Esophagus squamous epithelium (tissue), 5 donors: Measurements from ENCODE around the gene TSPAN18. TPM values are rescaled to one million over a fixed set of nuclear protein-coding genes. Genes with fewer than 3 reads are reported as not detected.
A peak's percentile ranks its signal among the peaks of the same experiment; 100 is the strongest.

Experiments
- DNase-seq: peaks from one replicate; lab custom pipeline; 2025; lab: John Stamatoyannopoulos, UW
- H3K27ac ChIP-seq, 4 donors: fragments of 200-600 bp; sonication (generic); one replicate each; pipeline ENCODE4 v1.5.1; 2016 to 2019; ENCODE audit warnings: mild to moderate bottlenecking in 1 of 4
- H3K27me3 ChIP-seq, 4 donors: fragments of 200-600 bp; sonication (generic); 1 replicate in 3 of 4; 2 replicates in 1 of 4; pipeline versions ENCODE4 v1.5.1 to v1.6.0; 2017 to 2021; ENCODE audit warnings: antibody characterized with exemption in 1 of 4
- H3K36me3 ChIP-seq, 3 donors: fragments of 200-600 bp; sonication (generic); one replicate each; pipeline ENCODE4 v1.5.1; 2016 to 2019
- H3K4me1 ChIP-seq, 3 donors: fragments of 200-600 bp; sonication (generic); one replicate each; pipeline ENCODE4 v1.5.1; 2017 to 2019
- H3K4me3 ChIP-seq, 4 donors: fragments of 200-600 bp; sonication (generic); 1 replicate in 3 of 4; 2 replicates in 1 of 4; pipeline ENCODE4 v1.5.1; 2016 to 2019; ENCODE audit warnings: mild to moderate bottlenecking in 2 of 4, moderate library complexity in 1 of 4
- H3K9me3 ChIP-seq, 3 donors: fragments of 200-600 bp; sonication (generic); one replicate each; pipeline ENCODE4 v1.5.1; 2016 to 2019
- POLR2A ChIP-seq, 4 donors: fragments of 450-650 bp; IDR thresholded peaks; one replicate each; pipeline ENCODE4 v1.6.1; 2017; ENCODE audit warnings: antibody characterized with exemption in 4 of 4, mild to moderate bottlenecking in 4 of 4, moderate library complexity in 3 of 4
- WGBS, 2 donors: methylation state at CpG; one replicate each; pipeline ENCODE4 v1.1.5; 2018; 5-methylcytosine and 5-hydroxymethylcytosine counted together
- intact Hi-C: fragments of 100-400 bp; cut with DNase I; formaldehyde crosslinking; loops from one replicate; pipeline ENCODE4 v1.15.0; 2022
- total RNA-seq, 4 donors: library from RNA; depleted of rRNA; stranded (reverse); fragments of >200 nt; gene quantifications; one replicate each; pipeline ENCODE4 v1.1.0, GENCODE V29; 2016
- TF ChIP-seq, protein P1 (sequence below), 6 experiments: fragments of 450-650 bp in 4 of 6; fragments of 200-600 bp in 2 of 6; sonication (generic) in 2 of 6; IDR thresholded peaks; one replicate each; pipeline ENCODE4 v1.5.1; 2016 to 2019; ENCODE audit warnings: antibody characterized with exemption in 6 of 6, mild to moderate bottlenecking in 4 of 6, moderate library complexity in 4 of 6
- donor health status: DM: yes; HTN: yes; CAD: no.

Gene TSPAN18
- total RNA-seq, 4 donors from 2014 or later: 0.80 to 4.4 (median 2.0) TPM

DNA sequence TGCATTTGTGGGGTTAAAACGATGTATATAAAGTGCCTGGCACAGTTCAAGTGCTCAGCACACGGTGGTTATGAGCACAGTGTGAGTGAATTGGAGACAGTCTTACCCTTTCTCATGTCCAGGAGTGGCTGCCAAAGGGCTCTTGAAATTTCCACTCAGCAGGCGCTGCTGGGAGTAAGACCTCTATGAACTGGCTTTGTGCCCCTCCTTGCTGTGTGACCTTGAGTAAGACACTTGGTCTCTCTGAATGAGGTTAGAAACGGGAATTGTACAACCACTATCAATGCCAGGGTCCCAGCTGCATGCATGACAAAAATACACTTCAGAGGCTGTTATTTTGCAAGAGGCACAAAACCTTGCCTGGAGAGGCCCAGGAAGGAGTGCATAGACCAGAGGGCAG is 86.6 kb downstream of the TSPAN18 start:
- H3K36me3 ChIP-seq: no peaks in the 10 kb centered on the region
- H3K27ac ChIP-seq: peak overlapping the region in 3 of 4 donors; percentile 30 to 43 (median 42)
- no peaks in the 10 kb centered on the region for H3K27me3 ChIP-seq
- peaks cover 6 to 51% (median 7%) of the 10 kb centered on the region in 3 donors for H3K4me1 ChIP-seq
- H3K4me3 ChIP-seq: no peak overlapping the region
- intact Hi-C loops: no loop called here
- 49 to 52% methylated on average over 4 of the region's 4 CpGs for WGBS, 2 donors
- no peak for TF ChIP-seq POLR2A (IDR thresholded peaks at IDR 0.05)
- TF ChIP-seq, protein P1, sequence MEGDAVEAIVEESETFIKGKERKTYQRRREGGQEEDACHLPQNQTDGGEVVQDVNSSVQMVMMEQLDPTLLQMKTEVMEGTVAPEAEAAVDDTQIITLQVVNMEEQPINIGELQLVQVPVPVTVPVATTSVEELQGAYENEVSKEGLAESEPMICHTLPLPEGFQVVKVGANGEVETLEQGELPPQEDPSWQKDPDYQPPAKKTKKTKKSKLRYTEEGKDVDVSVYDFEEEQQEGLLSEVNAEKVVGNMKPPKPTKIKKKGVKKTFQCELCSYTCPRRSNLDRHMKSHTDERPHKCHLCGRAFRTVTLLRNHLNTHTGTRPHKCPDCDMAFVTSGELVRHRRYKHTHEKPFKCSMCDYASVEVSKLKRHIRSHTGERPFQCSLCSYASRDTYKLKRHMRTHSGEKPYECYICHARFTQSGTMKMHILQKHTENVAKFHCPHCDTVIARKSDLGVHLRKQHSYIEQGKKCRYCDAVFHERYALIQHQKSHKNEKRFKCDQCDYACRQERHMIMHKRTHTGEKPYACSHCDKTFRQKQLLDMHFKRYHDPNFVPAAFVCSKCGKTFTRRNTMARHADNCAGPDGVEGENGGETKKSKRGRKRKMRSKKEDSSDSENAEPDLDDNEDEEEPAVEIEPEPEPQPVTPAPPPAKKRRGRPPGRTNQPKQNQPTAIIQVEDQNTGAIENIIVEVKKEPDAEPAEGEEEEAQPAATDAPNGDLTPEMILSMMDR (IDR thresholded peaks at IDR 0.05): no peak
- DNase-seq: no peak
- no peaks in the 10 kb centered on the region for H3K9me3 ChIP-seq

DNA sequence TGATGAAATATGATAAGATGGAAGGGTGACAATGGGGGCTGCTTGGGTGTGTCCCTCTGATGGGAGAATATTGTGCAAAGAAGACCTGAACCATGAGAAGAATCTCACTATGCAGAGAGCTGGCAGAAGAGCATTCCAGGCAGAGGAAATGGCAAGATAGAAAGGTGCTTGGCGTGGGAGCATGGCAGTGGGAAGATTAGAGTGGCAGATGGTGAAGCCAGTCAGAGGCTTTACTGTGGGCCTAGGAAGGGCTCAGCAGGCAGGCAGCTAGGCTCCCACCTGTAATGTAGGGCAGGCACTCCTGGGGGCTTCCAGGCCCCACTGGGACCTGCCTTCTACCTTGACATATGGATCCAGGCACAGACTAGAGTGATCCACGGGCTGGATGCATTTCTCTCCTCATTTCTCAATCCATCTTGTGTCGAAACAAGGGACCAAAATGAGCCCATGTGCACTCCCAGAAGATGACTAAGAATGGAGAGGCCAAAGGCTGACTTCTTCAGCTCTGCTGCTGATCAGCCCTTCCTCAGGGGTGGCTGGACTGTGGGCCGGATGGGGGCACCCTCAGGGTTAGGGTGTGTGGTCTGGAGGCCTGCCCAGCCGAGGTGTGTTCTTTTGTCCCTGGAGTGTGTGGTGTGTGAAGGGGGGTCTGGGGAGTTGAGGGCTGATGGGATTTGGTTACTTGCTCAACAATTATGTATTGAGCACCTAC is 88.3 kb downstream of the TSPAN18 start:
- intact Hi-C loops: no loop called here
- peak overlapping the region in 1 of 4 donors; percentile 19 for H3K27ac ChIP-seq
- no peaks in the 10 kb centered on the region for H3K36me3 ChIP-seq
- no peak for DNase-seq
- 46 to 66% methylated on average over 5 of the region's 5 CpGs for WGBS, 2 donors
- peaks cover 6 to 61% (median 7%) of the 10 kb centered on the region in 3 donors for H3K4me1 ChIP-seq
- H3K4me3 ChIP-seq: no peak overlapping the region
- no peaks in the 10 kb centered on the region for H3K27me3 ChIP-seq
- H3K9me3 ChIP-seq: no peaks in the 10 kb centered on the region
- TF ChIP-seq, protein P1 (IDR thresholded peaks at IDR 0.05): no peak
- TF ChIP-seq POLR2A (IDR thresholded peaks at IDR 0.05): no peak

DNA sequence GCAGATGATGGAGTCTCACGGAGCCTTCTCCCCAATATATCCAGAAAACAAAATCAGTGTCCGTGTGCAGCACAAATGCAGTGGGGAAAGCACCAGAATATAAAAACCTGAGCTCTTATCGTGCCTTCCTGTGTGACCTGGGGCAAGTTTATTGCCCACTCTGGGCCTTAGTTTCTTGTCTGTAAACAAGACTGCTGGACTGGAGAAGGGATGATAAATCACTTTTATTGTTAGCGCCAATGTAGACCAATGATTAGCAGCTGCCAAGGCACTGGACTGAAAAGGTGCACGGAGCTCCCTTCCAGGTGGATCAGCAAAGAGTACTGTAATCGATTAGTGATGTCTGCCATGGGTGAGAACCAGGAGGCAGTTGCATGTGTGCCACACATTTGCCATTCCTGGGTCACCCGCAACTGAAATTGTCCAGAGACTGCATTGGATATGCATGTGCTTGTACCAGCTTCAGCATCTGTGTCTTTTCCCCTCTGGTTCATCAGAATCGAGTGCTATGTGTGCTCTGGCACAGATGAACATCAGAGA is 89.2 kb downstream of the TSPAN18 start:
- intact Hi-C loops: no loop called here
- 80 to 92% methylated on average over 8 of the region's 8 CpGs for WGBS, 2 donors
- no peaks in the 10 kb centered on the region for H3K9me3 ChIP-seq

DNA sequence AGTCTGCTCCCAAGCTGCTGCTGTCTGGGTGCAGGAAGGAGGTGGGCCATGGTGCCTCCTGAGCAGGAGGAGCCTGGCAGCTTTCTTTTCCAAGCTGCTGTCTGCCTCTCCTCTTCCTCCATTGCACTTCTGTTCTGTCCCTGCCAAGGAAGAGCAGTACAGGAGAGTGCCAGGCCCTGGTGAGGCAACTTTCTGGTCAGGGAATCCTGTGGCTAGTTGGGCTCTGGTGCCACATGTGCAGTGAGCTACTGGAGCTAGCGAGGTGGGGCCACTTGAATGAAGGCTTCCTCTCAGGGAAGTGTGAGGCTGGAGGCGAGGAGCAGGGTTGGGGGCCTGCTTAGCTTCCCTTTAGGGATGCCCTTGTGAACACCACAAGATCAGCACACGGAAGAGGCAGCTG is 90.0 kb downstream of the TSPAN18 start:
- intact Hi-C loops: no loop called here
- Histone ChIP-seq H3K27ac (peak overlapping the region in 3 of 4 donors; percentile 23 to 73 (median 67)), H3K36me3 (no peaks in the 10 kb centered on the region), H3K4me3 (no peak overlapping the region), H3K9me3 (no peaks in the 10 kb centered on the region), H3K4me1 (peaks cover 6 to 49% (median 7%) of the 10 kb centered on the region in 3 donors), H3K27me3 (no peaks in the 10 kb centered on the region)
- 90 to 93% methylated on average over 2 of the region's 3 CpGs for WGBS, 2 donors
- no peak for DNase-seq
- TF ChIP-seq, protein P1 (IDR thresholded peaks at IDR 0.05): no peak
- TF ChIP-seq POLR2A (IDR thresholded peaks at IDR 0.05): no peak

More for the DNA sequence above, 89.2 kb downstream of the TSPAN18 start:
- DNase-seq: no peak
- no peak overlapping the region for H3K4me3 ChIP-seq
- H3K27me3 ChIP-seq: no peaks in the 10 kb centered on the region
- no peak for TF ChIP-seq POLR2A (IDR thresholded peaks at IDR 0.05)
- H3K36me3 ChIP-seq: no peaks in the 10 kb centered on the region
- peak overlapping the region in 1 of 4 donors; percentile 73 for H3K27ac ChIP-seq
- H3K4me1 ChIP-seq: peaks cover 6 to 57% (median 7%) of the 10 kb centered on the region in 3 donors

DNA sequence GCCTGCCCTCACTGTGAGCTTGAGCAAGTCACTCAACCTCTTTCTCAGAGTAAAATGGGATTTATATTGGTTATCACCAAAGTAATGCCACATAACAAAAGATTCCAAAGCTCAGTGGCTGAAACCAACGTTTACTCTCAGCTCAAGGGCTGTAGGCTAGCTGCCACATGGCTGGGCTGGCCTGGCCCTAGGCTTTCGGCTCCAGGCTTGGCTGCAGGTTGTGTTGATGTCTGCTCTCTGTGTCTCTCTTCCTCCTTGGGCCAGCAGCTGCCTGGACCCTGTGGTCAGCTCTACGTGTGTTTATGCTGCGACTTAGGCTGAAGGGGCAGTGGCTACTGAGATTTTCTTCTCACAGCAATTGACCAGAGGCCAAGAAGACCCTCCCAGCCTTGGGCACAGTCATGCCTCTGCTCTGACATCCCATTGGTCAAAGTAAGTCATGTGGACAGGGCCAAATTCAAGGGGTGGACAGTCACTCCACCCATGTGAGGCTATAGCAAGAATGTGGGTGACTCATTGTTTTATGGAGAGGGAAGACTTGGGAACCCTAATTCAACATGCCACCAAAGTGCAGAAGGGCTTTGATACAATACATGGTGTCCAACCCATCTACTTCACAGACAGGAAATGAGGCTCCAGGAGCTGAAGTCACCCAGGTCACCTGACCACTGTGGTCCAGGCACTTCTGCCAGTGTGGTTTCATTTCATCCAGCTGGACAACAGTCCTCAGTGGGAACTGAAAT is 90.6 kb downstream of the TSPAN18 start:
- no peaks in the 10 kb centered on the region for H3K9me3 ChIP-seq
- no peak overlapping the region for H3K4me3 ChIP-seq
- intact Hi-C loops: no loop called here
- no peaks in the 10 kb centered on the region for H3K27me3 ChIP-seq
- 6 to 50% methylated on average over 2 of the region's 4 CpGs for WGBS, 2 donors
- H3K27ac ChIP-seq: peak overlapping the region; percentile 13 to 73 (median 45)
- DNase-seq: no peak
- peaks cover 6 to 43% (median 7%) of the 10 kb centered on the region in 3 donors for H3K4me1 ChIP-seq
- no peak for TF ChIP-seq POLR2A (IDR thresholded peaks at IDR 0.05)
- TF ChIP-seq, protein P1 (IDR thresholded peaks at IDR 0.05): no peak
- no peaks in the 10 kb centered on the region for H3K36me3 ChIP-seq
